Lower leg skin (tissue), 3 donors: ENCODE data around the gene SORD.
"Not testable (repeated sequence)": the region's sequence is repeated elsewhere in the genome, so short reads cannot be mapped to it uniquely, and the experiment has no call there.

Source experiments
- CTCF ChIP-seq, 3 donors: fragments of 450-650 bp; IDR thresholded peaks; one replicate each; pipeline ENCODE4 v1.5.1; 2016; ENCODE audit warnings: antibody characterized with exemption in 3 of 3, mild to moderate bottlenecking in 3 of 3, moderate library complexity in 2 of 3
- POLR2A ChIP-seq, 2 donors: fragments of 450-650 bp; IDR thresholded peaks; one replicate each; pipeline ENCODE4 v1.6.1; 2016 to 2017; ENCODE audit warnings: antibody characterized with exemption in 2 of 2, mild to moderate bottlenecking in 1 of 2, moderate library complexity in 1 of 2

DNA sequence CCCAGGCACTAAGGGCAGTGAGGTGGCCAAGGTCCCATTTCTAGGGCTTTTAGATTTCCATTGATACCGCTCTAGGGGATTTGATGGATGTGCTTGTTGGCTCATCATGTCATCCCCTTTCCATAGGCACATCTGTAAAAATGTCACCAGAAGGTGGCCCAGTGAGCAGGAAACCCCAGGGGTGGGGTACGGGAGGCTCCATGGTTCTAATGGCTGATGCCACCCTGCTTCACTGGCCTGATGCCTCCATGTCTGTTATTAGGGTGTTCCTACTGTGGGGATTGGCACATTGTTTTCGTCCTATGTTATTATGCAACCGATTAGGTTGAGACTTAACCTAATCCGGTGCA lies 34.1 kb upstream of the SORD start:
- TF ChIP-seq CTCF, POLR2A (IDR thresholded peaks at IDR 0.05): not testable (repeated sequence)
